Hepatocyte (in vitro differentiated cells): ENCODE data around the gene GBA3. TPM values are rescaled to one million over a fixed set of nuclear protein-coding genes. Genes with fewer than 3 reads are reported as not detected.

Experiments
- DNase-seq: peaks from one replicate; pipeline ENCODE4 v3.0.0-alpha.2; 2016; ENCODE audit warnings: low spot score
- H2AFZ ChIP-seq: fragments of 200-600 bp; sonication (generic); 2 replicates; pipeline ENCODE4 v1.6.0; 2016; ENCODE audit warnings: antibody characterized with exemption, mild to moderate bottlenecking
- H3K27ac ChIP-seq: fragments of 200-600 bp; sonication (generic); 2 replicates; pipeline ENCODE4 v1.5.1; 2016; ENCODE audit warnings: mild to moderate bottlenecking
- H3K27me3 ChIP-seq: fragments of 200-600 bp; sonication (generic); 2 replicates; pipeline ENCODE4 v1.6.1; 2016
- H3K36me3 ChIP-seq: fragments of 200-600 bp; sonication (generic); replicated peaks from 2 replicates; pipeline ENCODE4 v1.5.1; 2016; ENCODE audit warnings: low read depth; ENCODE audit not compliant: insufficient read depth
- H3K4me1 ChIP-seq: fragments of 200-600 bp; sonication (generic); 2 replicates; pipeline ENCODE4 v1.5.1; 2016; ENCODE audit warnings: mild to moderate bottlenecking, moderate library complexity; ENCODE audit not compliant: insufficient read depth
- H3K4me2 ChIP-seq: fragments of 200-600 bp; sonication (generic); 2 replicates; pipeline ENCODE4 v1.6.0; 2016
- H3K4me3 ChIP-seq: fragments of 200-600 bp; sonication (generic); 2 replicates; pipeline ENCODE4 v1.5.1; 2016; ENCODE audit warnings: mild to moderate bottlenecking
- H3K79me2 ChIP-seq: fragments of 200-600 bp; sonication (generic); 2 replicates; pipeline ENCODE4 v1.6.0; 2017; ENCODE audit warnings: mild to moderate bottlenecking
- H3K9me2 ChIP-seq: fragments of 200-600 bp; sonication (generic); replicated peaks from 2 replicates; pipeline ENCODE4 v1.6.0; 2017; ENCODE audit warnings: mild to moderate bottlenecking; ENCODE audit not compliant: insufficient read depth
- H3K9me3 ChIP-seq: fragments of 200-600 bp; sonication (generic); 2 replicates; pipeline ENCODE4 v1.5.1; 2016; ENCODE audit warnings: low read depth, mild to moderate bottlenecking
- H4K20me1 ChIP-seq: fragments of 200-600 bp; sonication (generic); 2 replicates; pipeline ENCODE4 v1.6.0; 2016; ENCODE audit warnings: mild to moderate bottlenecking; ENCODE audit not compliant: insufficient read depth, poor library complexity, severe bottlenecking
- CTCF ChIP-seq: fragments of 200-600 bp; sonication (generic); IDR thresholded peaks from 2 replicates; pipeline ENCODE4 v1.5.1; 2016; ENCODE audit warnings: antibody characterized with exemption, mild to moderate bottlenecking; ENCODE audit not compliant: poor library complexity
- EZH2 ChIP-seq: fragments of 200-600 bp; sonication (generic); IDR thresholded peaks from 2 replicates; pipeline ENCODE4 v1.6.1; 2016; ENCODE audit warnings: antibody characterized with exemption, mild to moderate bottlenecking, borderline replicate concordance
- EZH2phosphoT487 ChIP-seq: fragments of 200-600 bp; sonication (generic); IDR thresholded peaks from one replicate; pipeline ENCODE4 v1.6.1; 2018; ENCODE audit warnings: antibody characterized with exemption, mild to moderate bottlenecking, low read depth, moderate library complexity; ENCODE audit not compliant: unreplicated experiment, severe bottlenecking
- WGBS: methylation state at CpG from one replicate; pipeline ENCODE4 v1.1.6; 2016; ENCODE audit warnings: low lambda C conversion rate; ENCODE audit errors: missing lambda C conversion rate; 5-methylcytosine and 5-hydroxymethylcytosine counted together
- polyA plus RNA-seq: library from polyadenylated mRNA; unstranded; fragments of >200 nt; fragmentation: Nextera tagmentation; extraction: Ambion mirVana; gene quantifications from 2 replicates; pipeline ENCODE4 v1.2.1, GENCODE V29; 2016
- total RNA-seq: library from RNA; depleted of rRNA; stranded (reverse); fragments of >200 nt; gene quantifications from 2 replicates; pipeline ENCODE4 v1.2.3, GENCODE V29; 2014

The GBA3 gene
- total and polyA plus RNA-seq, 2 experiments from 2014 or later = 14.3 to 34.2 TPM

- Histone ChIP-seq H3K4me1 (no peaks in the 10 kb centered on the region), H4K20me1 (no peaks in the 10 kb centered on the region), H3K4me3 (no peak overlapping the region), H2AFZ (no peak overlapping the region), H3K79me2 (no peaks in the 10 kb centered on the region), H3K9me2 (no peaks in the 10 kb centered on the region), H3K4me2 (no peak overlapping the region), H3K36me3 (no peaks in the 10 kb centered on the region), H3K27ac (no peak overlapping the region), H3K9me3 (no peaks in the 10 kb centered on the region), H3K27me3 (no peaks in the 10 kb centered on the region)
- TF ChIP-seq EZH2 = no peak
- TF ChIP-seq CTCF = no peak
- no peak for TF ChIP-seq EZH2phosphoT487
- 75% methylated on average over 4 of the region's 4 CpGs for WGBS
- DNase-seq = no peak
These were observed 87.6 kb downstream of the GBA3 start for GRCh38 chr4:22780317-22780716.

GRCh38 chr4:22780797-22781196, 88.1 kb downstream of the GBA3 start:
- no peaks in the 10 kb centered on the region for H3K27me3 ChIP-seq
- no peak overlapping the region for H3K4me2 ChIP-seq
- no peaks in the 10 kb centered on the region for H4K20me1 ChIP-seq
- no peaks in the 10 kb centered on the region for H3K4me1 ChIP-seq
- H3K79me2 ChIP-seq = no peaks in the 10 kb centered on the region
- 89% methylated on average over 3 of the region's 3 CpGs for WGBS
- no peak overlapping the region for H2AFZ ChIP-seq
- H3K27ac ChIP-seq = no peak overlapping the region
- no peak overlapping the region for H3K4me3 ChIP-seq
- no peaks in the 10 kb centered on the region for H3K9me3 ChIP-seq
- no peaks in the 10 kb centered on the region for H3K9me2 ChIP-seq
- DNase-seq = no peak
- no peaks in the 10 kb centered on the region for H3K36me3 ChIP-seq
- no peak for TF ChIP-seq EZH2
- TF ChIP-seq CTCF = no peak
- TF ChIP-seq EZH2phosphoT487 = no peak

- Histone ChIP-seq H3K4me2 (no peak overlapping the region), H3K27me3 (no peaks in the 10 kb centered on the region), H3K79me2 (no peaks in the 10 kb centered on the region), H2AFZ (no peak overlapping the region), H3K4me1 (no peaks in the 10 kb centered on the region), H4K20me1 (no peaks in the 10 kb centered on the region), H3K27ac (no peak overlapping the region), H3K4me3 (no peak overlapping the region), H3K36me3 (no peaks in the 10 kb centered on the region), H3K9me3 (no peaks in the 10 kb centered on the region), H3K9me2 (no peaks in the 10 kb centered on the region)
- no peak for TF ChIP-seq EZH2
- TF ChIP-seq CTCF = no peak
- no peak for TF ChIP-seq EZH2phosphoT487
- WGBS = 91% methylated on average over 6 of the region's 6 CpGs
- no peak for DNase-seq
These were observed 95.1 kb downstream of the GBA3 start for GRCh38 chr4:22787753-22788375.

GRCh38 chr4:22790631-22791030, 97.9 kb downstream of the GBA3 start:
- no peaks in the 10 kb centered on the region for H3K27me3 ChIP-seq
- H3K36me3 ChIP-seq = no peaks in the 10 kb centered on the region
- H3K4me2 ChIP-seq = no peak overlapping the region
- H3K9me2 ChIP-seq = no peaks in the 10 kb centered on the region
- no peak overlapping the region for H2AFZ ChIP-seq
- H3K79me2 ChIP-seq = no peaks in the 10 kb centered on the region
- no peak overlapping the region for H3K4me3 ChIP-seq
- H4K20me1 ChIP-seq = no peaks in the 10 kb centered on the region
- no peak overlapping the region for H3K27ac ChIP-seq
- no peak for DNase-seq
- no peaks in the 10 kb centered on the region for H3K9me3 ChIP-seq
- H3K4me1 ChIP-seq = no peaks in the 10 kb centered on the region
- no peak for TF ChIP-seq CTCF
- no peak for TF ChIP-seq EZH2
- TF ChIP-seq EZH2phosphoT487 = no peak
- 67% methylated on average over 2 of the region's 2 CpGs for WGBS
